Keratinocyte (primary cell): ENCODE data around the gene PRKCE.

Experiments
- CTCF ChIP-seq, 3 experiments: IDR thresholded peaks in 1 of 3; conservative IDR thresholded peaks in 1 of 3; optimal IDR thresholded peaks in 1 of 3; 2 replicates in 2 of 3; 3 replicates in 1 of 3; pipeline versions ENCODE3 to v1.5.1; 2011; ENCODE audit warnings: low read length in 3 of 3, mild to moderate bottlenecking in 3 of 3, moderate library complexity in 2 of 3, control low read depth in 1 of 3, inconsistent platforms in 1 of 3; ENCODE audit not compliant: insufficient read depth in 2 of 3; ENCODE audit errors: extremely low read depth in 1 of 3
- EZH2 ChIP-seq: IDR thresholded peaks from one replicate; pipeline ENCODE4 v1.6.1; 2012; ENCODE audit warnings: inconsistent platforms, mild to moderate bottlenecking, low read length, moderate library complexity

DNA sequence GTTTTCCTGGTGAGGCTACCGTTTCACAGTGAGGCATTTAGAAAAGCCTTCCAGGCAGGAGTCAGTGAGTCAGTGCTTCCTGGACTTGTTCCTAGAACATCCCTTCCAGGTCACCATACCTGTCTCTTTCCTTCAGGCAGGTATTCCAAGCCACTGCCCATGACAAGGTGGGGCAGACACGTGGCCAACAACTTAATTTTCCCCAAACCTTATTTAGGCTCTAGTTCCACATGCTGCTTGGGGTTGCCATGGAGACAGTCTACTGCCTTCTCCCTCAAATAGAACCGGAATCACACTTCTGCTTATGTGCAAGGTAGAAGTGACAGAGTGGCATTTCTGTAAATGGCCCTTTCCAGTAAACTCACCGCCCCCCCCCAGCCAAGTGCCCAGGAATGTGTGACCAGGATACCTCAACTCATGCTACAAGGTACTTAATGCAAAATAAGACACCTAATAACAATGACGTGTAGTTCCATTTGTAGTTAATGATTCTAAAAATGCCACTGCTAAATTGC, 258.3 kb downstream of the PRKCE start:
- TF ChIP-seq CTCF (optimal IDR thresholded peaks at IDR 0.05 in 1 of 3, IDR thresholded peaks at IDR 0.05 in 1 of 3, conservative IDR thresholded peaks at IDR 0.05 in 1 of 3; ENCODE audit: extremely low read depth in 1 of 3, insufficient read depth in 2 of 3, low read length in 3 of 3) (no peak), EZH2 (no peak)
